KOPT-K1 (cell line): ENCODE data around the gene MAP7.
"Not testable (repeated sequence)": the region's sequence is repeated elsewhere in the genome, so short reads cannot be mapped to it uniquely, and the experiment has no call there.

Source experiments
- H3K27ac ChIP-seq: fragments of 200-600 bp; sonication (generic); 2 replicates; pipeline ENCODE4 v1.5.1; 2016; ENCODE audit warnings: antibody characterized with exemption, mild to moderate bottlenecking, low read depth, low read length; ENCODE audit not compliant: poor library complexity, severe bottlenecking
- H3K36me3 ChIP-seq: fragments of 200-600 bp; sonication (generic); 2 replicates; pipeline ENCODE4 v1.5.1; 2017; ENCODE audit warnings: antibody characterized with exemption, mild to moderate bottlenecking, low read length, moderate library complexity; ENCODE audit not compliant: insufficient read depth
- H3K9me3 ChIP-seq: fragments of 200-600 bp; sonication (generic); 2 replicates; pipeline ENCODE4 v1.5.1; 2017; ENCODE audit warnings: antibody characterized with exemption, low read length, mild to moderate bottlenecking; ENCODE audit not compliant: insufficient read depth, poor library complexity, severe bottlenecking

Gene MAP7

DNA sequence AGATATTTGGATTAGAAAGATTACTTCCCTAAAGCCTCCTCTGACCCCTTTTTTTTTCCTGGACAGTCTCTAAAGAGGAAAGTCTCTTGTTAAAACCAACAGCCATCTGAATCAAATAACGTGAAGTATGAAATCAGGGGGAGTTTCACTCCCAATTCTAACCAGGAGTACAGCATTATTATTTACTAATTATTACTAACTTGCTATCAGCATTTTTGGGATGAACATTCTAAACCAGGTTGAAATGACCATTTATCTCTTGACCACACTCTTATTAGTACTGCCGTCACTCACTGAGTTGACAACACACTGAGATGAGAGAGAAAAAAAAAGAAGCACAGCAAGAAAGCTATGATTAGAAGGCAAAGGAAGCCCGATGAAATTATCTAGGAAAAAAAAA lies 146.2 kb downstream of the MAP7 start:
- Histone ChIP-seq H3K9me3 (no peaks in the 10 kb centered on the region), H3K36me3 (no peaks in the 10 kb centered on the region), H3K27ac (no peak overlapping the region)

DNA sequence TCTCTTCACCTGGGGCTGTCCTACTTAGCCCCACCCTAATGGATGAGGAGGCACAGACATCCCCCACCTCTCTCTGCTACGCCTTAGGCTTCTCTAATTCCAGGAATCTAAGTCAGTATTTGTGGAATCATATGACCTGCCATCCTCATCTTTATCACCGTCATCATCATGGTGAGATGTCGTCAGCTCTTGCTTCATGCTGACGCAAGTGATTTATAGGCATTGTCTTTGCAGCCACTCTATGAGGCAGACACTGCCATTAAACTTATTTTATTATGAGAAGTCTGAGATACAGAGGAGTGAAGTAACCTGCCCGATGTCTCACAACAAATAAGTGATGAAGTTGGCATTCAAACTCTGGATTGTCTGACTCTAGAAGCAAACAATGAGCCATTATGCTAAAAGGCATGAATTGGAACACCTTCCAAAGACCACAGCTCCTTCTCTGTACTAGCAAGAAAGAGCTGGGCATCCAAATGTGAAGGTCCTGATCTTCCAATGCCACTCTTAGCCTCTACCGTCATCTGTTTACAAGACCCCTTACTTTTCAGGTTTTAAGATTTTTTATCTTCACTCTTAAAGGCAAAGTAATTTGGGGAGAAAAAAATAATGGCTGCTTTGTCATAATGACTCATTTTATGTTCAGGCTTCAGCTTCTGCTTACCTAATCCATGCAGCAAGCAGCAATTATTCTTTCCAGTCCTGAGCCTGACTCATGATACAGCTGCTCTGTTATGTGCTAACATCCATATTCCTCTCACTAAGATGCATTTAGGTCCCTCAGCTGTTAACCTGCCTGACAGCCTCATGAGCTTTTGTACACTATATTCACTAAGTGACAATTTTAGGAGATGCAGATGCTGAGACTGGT lies 146.9 kb downstream of the MAP7 start:
- Histone ChIP-seq H3K9me3 (no peaks in the 10 kb centered on the region), H3K36me3 (no peaks in the 10 kb centered on the region), H3K27ac (no peak overlapping the region)

DNA sequence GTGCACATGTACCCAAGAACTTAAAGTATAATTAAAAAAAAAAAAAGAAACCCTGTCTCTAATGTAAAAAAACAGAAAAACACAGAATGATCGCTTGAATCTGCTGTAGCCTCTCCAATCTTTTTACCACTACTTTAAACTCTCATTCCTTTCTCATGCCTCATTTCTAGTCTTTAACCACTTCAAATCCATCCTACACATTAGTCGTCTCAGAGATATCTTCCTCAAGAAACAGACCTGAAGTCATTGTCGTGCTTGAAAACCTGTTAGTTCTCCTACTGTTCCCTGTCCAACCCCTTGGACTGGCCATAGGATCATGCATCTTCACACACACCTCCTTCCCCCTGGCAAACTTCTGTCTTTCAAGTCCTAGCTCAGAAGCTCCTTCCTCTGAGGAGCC lies 148.5 kb downstream of the MAP7 start:
- Histone ChIP-seq H3K27ac (no peak overlapping the region), H3K9me3 (no peaks in the 10 kb centered on the region), H3K36me3 (no peaks in the 10 kb centered on the region)

DNA sequence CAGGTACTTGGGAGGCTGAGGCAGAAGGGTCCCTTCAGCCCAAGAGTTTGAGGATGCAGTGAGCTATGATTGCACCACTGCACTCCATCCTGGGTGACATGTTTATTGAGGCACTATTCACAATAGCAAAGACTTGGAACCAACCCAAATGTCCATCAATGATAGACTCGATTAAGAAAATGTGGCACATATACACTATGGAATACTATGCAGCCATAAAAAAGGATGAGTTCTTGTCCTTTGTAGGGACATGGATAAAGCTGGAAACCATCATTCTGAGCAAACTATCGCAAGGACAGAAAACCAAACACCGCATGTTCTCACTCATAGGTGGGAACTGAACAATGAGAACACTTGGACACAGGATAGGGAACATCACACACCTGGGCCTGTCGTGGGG lies 149.0 kb downstream of the MAP7 start:
- H3K9me3 ChIP-seq, H3K27ac ChIP-seq, H3K36me3 ChIP-seq: not testable (repeated sequence)

DNA sequence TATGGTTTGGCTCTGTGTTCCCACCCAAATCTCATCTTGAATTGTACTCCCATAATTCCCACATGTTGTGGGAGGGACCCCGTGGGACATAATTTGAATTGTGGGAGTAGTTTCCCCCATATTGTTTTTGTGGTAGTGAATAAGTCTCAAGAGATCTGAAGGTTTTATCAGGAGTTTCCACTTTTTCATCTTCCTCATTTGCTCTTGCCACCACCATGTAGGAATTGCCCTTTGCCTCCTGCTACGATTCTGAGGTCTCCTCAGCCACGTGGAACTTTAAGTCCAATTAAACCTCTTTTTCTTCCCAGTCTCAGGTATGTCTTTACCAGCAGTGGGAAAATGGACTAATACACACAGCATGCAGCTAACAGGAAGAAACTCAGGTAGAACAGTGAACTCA lies 151.8 kb downstream of the MAP7 start:
- H3K36me3 ChIP-seq, result no peaks in the 10 kb centered on the region
- no peak overlapping the region for H3K27ac ChIP-seq
- H3K9me3 ChIP-seq, result no peaks in the 10 kb centered on the region

DNA sequence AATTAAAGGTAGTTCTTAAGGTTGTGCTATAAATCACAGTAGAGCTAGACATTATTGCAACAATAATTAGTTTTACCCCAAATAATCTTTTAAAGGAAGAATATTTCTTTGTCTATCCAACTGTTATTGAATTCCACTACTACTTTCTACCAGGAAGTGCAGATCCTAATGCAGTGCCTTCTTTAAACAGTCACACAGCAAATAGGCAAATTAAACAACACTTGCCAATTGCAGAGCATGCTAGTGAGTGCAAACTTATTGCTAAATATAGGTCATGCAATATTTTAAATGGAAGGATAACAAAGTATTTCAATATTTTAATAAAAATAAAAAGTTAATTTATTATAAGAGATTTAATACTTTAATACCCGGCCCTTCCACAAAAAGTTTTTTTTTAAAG lies 153.3 kb downstream of the MAP7 start:
- Histone ChIP-seq H3K9me3 (no peaks in the 10 kb centered on the region), H3K27ac (no peak overlapping the region)

DNA sequence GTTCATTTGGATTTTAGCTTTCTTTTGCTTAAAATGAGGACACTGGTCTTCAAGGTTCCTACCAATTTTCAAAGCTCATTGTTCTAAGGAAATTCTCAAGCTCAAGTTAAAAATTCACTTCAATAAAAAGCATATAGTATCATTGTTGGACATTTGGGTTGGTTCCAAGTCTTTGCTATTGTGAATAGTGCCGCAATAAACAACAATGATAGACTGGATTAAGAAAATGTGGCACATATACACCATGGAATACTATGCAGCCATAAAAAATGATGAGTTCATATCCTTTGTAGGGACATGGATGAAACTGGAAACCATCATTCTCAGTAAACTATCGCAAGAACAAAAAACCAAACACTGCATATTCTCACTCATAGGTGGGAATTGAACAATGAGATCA lies 159.3 kb downstream of the MAP7 start:
- not testable (repeated sequence) for H3K36me3 ChIP-seq, H3K9me3 ChIP-seq, H3K27ac ChIP-seq

More for the DNA sequence above, 153.3 kb downstream of the MAP7 start:
- no peaks in the 10 kb centered on the region for H3K36me3 ChIP-seq

DNA sequence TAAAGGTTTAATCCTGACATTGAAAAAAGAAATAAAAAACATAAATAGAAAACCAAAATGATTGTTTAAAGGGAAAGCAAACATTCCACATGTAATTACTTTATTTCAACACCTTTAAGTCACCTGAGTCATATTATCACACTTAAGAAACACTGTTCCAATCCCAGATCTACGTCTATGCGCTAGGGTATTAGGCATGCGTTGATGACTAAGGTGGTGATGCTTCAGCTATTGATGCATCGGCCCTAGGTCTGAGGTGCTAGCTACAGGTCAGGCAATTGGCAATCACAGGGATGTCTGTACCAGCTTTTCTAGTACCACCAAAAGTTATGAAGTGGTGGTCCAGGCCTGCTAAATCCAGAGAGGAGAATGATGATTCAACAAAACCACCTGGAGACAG lies 162.9 kb downstream of the MAP7 start:
- Histone ChIP-seq H3K36me3 (no peaks in the 10 kb centered on the region), H3K27ac (no peak overlapping the region), H3K9me3 (no peaks in the 10 kb centered on the region)

DNA sequence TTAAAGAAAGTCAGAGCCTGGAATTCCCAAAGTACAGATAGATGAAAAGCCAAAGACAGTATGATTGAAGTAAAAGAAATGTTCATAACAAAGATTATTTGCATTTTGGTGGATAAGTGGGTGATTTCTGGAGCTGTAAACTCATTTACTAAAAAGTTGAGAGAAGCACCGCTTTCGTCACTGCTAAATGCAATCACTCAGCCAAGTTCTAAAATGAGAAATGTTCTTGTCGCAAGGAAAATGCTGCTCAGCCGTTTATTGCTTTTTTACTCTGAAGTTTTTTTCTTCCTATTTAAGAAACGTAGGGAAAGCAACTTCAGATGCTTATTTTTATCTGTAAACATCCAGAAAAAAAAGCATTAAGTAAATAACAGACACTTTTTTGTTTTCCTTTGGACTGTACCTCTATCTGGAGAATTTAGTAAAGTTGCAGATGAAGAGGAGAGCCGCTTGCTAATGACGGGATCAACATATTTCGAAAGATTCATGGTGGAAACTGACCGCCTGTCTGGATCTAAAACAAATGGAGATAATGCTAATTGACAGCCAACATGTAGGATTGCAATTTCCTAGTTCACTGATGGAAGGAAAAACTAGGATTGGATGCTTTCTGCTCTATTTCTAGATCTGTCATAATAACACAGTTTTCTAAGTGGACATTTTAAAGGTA lies 166.8 kb downstream of the MAP7 start:
- Histone ChIP-seq H3K36me3 (no peaks in the 10 kb centered on the region), H3K27ac (no peak overlapping the region), H3K9me3 (no peaks in the 10 kb centered on the region)

DNA sequence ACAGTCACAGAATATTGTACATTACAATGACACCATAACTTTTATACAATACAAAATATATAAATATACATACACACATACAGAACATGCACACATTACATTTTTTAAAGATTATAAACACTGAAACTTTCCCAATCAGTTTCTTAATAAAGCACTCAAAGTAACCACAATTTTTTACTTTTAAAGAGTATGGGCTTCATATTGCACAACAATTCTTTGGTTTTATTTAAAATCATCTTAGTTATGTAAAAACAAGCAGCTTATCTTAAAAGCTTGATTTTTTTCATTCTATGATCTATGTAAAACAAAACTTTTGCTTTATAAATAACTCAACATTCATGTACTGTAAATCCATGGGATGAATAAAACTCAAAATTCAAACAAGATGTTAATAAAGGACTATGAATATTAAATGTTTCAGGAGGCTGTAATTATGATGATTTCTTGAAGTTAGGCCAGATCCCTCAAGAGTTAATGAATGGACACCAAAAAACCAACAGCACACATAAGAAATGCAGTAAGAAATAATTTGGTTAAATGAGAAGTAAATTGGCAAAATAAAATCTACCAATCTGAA lies 167.5 kb downstream of the MAP7 start:
- Histone ChIP-seq H3K9me3 (no peaks in the 10 kb centered on the region), H3K27ac (no peak overlapping the region), H3K36me3 (no peaks in the 10 kb centered on the region)

DNA sequence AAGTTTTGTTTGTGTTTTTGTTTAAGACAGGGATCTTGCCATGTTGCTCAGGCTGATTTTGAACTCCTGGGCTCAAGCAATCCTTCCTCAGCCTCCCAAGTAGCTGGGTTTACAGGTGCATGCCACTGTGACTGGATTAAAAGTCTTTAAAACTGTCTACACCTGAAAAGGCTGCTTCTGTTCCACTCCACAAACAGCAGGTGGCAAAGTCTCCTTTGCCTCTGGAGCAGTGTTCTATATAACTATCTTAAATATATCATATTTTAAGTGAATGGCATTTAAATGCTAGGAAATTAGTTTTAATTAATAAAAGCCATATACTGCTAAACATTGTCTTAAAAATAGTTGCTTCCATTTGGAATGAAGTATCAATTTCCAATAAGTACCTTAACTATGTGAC lies 171.3 kb downstream of the MAP7 start:
- H3K36me3 ChIP-seq, result no peaks in the 10 kb centered on the region
- H3K9me3 ChIP-seq, result no peaks in the 10 kb centered on the region

DNA sequence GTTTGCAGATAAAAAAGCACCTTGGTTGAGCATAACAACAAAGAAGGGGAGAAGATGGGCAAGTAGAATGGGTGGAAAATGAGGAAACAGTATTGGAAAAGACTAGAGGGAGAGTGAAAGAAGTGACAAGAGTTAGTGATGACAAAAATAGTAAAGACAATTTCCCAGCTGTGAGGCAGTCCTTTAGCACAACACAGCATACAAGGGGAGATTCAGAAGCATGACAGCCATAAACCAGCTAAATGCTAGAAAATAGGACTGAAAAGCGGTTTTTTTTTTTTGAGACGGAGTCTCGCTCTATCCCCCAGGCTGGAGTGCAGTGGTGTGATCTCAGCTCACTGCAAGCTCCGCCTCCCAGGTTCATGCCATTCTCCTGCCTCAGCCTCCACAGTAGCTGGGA lies 174.4 kb downstream of the MAP7 start:
- not testable (repeated sequence) for H3K9me3 ChIP-seq, H3K36me3 ChIP-seq, H3K27ac ChIP-seq

More for the DNA sequence above, 171.3 kb downstream of the MAP7 start:
- H3K27ac ChIP-seq, result no peak overlapping the region

DNA sequence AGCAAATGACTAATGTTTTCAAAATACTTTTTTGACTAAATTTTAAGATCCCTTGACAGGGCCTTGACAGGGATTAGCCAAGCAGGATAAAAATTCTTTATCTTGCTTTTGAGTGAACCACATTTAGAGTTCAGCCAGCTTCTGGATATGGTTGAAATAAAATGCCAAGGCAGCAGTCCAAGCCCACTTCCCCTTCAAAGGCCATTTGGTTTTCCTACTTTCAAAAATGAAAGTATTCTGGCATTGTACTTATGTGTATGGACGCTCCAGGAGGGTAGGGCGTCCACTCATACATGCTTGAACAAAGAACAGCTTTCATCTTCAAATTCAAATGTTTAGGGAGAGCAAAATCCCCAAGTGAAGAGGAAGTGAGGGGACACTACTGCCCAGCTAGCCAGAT lies 178.3 kb downstream of the MAP7 start:
- no peaks in the 10 kb centered on the region for H3K9me3 ChIP-seq

DNA sequence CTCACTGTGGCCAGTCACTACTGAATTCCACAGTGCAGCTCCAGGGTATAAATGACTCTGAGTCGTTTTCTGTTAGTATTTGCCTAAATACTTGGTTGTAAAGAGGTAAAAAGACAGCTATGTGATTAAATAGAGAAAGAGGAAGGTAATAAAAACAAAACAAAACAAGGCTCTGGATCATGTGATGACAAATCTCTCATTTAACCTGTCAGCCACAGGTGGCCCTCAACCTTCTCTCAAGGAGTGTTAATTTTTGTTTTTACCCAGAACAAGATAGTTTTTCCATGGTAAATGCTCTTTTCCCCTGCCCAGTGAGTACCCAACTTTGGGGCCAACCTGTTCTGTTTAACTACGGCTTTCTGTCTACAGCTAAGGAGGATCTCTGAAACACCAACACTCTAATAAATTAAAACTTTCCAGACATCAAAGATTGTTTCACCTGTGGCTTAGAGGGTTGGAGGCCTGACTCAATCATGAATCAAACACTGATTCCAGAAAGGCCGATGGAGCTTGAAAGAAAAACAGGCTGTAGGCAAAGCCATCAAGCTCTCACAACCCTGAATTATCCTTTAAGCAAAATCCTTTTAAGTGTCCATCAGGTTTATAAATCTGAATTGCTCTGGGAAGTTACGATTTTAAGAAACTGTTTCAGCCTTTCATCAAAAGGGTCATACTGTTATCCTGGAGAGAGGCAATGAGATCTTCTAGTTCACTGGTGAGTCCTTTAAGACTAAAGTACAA lies 179.1 kb downstream of the MAP7 start:
- no peaks in the 10 kb centered on the region for H3K36me3 ChIP-seq
- no peaks in the 10 kb centered on the region for H3K9me3 ChIP-seq
- H3K27ac ChIP-seq, result no peak overlapping the region

More for the DNA sequence above, 178.3 kb downstream of the MAP7 start:
- H3K27ac ChIP-seq, result no peak overlapping the region
- H3K36me3 ChIP-seq, result no peaks in the 10 kb centered on the region

DNA sequence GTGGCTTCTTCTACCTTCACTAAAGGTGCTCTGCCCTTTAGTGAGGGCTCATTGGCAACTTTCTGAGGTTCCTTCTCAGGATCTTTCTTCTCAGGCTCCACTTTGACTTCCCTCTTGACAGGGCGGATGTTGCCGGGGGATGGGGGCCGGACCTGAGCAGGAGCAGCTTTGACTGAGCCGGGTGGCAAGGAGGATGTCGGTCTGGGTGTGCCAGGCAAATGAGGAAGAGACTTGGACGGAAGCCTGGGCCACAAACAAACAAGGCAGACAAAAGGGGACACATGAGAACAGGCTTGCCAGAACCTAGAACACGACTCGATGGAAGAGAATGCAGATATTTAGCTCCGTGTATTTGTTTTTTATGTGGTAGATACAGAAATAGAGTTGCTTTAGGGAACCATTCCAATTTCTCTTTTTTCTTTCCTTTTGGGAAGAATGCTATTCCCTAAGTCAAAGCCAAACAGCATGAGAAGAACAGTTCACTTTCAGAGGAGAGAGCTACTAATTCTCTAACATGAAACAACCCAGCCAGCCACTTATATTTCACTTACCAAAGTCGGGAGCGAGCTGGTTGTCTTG lies 184.4 kb downstream of the MAP7 start:
- Histone ChIP-seq H3K9me3 (no peaks in the 10 kb centered on the region), H3K36me3 (no peaks in the 10 kb centered on the region), H3K27ac (no peak overlapping the region)
